Neural progenitor cell (in vitro differentiated cells): Measurements from ENCODE around the gene RAB17.

Experiments
- EZH2 ChIP-seq: fragments of 200-600 bp; sonication (generic); IDR thresholded peaks from 2 replicates; pipeline ENCODE4 v1.6.1; 2017; ENCODE audit warnings: antibody characterized with exemption, mild to moderate bottlenecking, moderate library complexity
- EZH2phosphoT487 ChIP-seq: fragments of 200-600 bp; sonication (generic); IDR thresholded peaks from 2 replicates; pipeline ENCODE4 v1.6.1; 2017; ENCODE audit warnings: antibody characterized with exemption
- TF ChIP-seq, protein P1 (sequence below): fragments of 200-600 bp; sonication (generic); IDR thresholded peaks from 2 replicates; pipeline ENCODE4 v1.5.1; 2017; ENCODE audit warnings: antibody characterized with exemption, mild to moderate bottlenecking

- TF ChIP-seq, protein P1, sequence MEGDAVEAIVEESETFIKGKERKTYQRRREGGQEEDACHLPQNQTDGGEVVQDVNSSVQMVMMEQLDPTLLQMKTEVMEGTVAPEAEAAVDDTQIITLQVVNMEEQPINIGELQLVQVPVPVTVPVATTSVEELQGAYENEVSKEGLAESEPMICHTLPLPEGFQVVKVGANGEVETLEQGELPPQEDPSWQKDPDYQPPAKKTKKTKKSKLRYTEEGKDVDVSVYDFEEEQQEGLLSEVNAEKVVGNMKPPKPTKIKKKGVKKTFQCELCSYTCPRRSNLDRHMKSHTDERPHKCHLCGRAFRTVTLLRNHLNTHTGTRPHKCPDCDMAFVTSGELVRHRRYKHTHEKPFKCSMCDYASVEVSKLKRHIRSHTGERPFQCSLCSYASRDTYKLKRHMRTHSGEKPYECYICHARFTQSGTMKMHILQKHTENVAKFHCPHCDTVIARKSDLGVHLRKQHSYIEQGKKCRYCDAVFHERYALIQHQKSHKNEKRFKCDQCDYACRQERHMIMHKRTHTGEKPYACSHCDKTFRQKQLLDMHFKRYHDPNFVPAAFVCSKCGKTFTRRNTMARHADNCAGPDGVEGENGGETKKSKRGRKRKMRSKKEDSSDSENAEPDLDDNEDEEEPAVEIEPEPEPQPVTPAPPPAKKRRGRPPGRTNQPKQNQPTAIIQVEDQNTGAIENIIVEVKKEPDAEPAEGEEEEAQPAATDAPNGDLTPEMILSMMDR, result no peak
- TF ChIP-seq EZH2, result no peak
- no peak for TF ChIP-seq EZH2phosphoT487
These were observed 42.6 kb upstream of the RAB17 start for GRCh38 chr2:237633061-237633561.
